Effector memory CD8-positive, alpha-beta T cell (primary cell): Measurements from ENCODE around the gene NTRK3.
"Not testable (repeated sequence)": the region's sequence is repeated elsewhere in the genome, so short reads cannot be mapped to it uniquely, and the experiment has no call there.

Source experiments
- ATAC-seq: fragments of 150-1000 bp; cut with Tn5 transposase; replicated peaks from 2 replicates; pipeline ENCODE4 v1.10.0; 2021; ENCODE audit warnings: mild to moderate bottlenecking, moderate library complexity
- DNase-seq, 3 experiments: peaks; one replicate each; pipeline ENCODE4 v3.0.0; 2021
- H3K27ac Mint-ChIP-seq, 2 donors: one replicate each; pipeline ENCODE4 v1.8.0; 2022; ENCODE audit warnings: mild to moderate bottlenecking in 2 of 2, mixed read lengths in 2 of 2, moderate library complexity in 2 of 2
- H3K27me3 Mint-ChIP-seq, 2 donors: one replicate each; pipeline ENCODE4 v1.8.0; 2022; ENCODE audit warnings: mixed read lengths in 2 of 2
- H3K36me3 Mint-ChIP-seq: one replicate; pipeline ENCODE4 v1.8.0; 2022; ENCODE audit warnings: mild to moderate bottlenecking, moderate library complexity, mixed read lengths; ENCODE audit not compliant: insufficient read depth
- H3K4me1 Mint-ChIP-seq, 2 donors: one replicate each; pipeline ENCODE4 v1.8.0; 2022; ENCODE audit warnings: low read depth in 2 of 2, mixed read lengths in 2 of 2
- H3K4me3 Mint-ChIP-seq, 2 donors: one replicate each; pipeline ENCODE4 v1.8.0; 2022; ENCODE audit warnings: mild to moderate bottlenecking in 2 of 2, mixed read lengths in 2 of 2, moderate library complexity in 2 of 2
- H3K9me3 Mint-ChIP-seq, 2 donors: one replicate each; pipeline ENCODE4 v1.8.0; 2022; ENCODE audit warnings: mixed read lengths in 2 of 2

NTRK3 gene

DNA sequence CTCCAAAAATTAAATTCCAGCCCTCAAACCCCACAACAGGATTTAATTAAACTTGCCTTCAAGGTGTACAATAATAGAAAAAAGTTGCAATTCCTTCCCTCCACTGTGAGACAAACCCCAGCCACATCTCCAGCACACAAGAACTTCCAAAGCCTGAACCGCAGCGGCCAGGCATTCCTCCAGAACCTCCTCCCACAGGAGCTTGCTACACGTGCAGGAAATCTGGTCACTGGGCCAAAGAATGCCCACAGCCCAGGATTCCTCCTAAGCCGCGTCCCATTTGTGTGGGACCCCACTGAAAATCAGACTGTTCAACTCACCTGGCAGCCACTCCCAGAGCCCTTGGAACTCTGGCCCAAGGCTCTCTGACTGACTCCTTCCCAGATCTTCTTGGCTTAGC is 423.2 kb downstream of the NTRK3 start:
- not testable (repeated sequence) for H3K9me3 Mint-ChIP-seq, DNase-seq, H3K4me1 Mint-ChIP-seq, H3K36me3 Mint-ChIP-seq, H3K4me3 Mint-ChIP-seq, ATAC-seq, H3K27ac Mint-ChIP-seq
- peaks cover 31 to 33% of the 10 kb centered on the region in 2 donors for H3K27me3 Mint-ChIP-seq

- no peak for ATAC-seq
- Mint-ChIP-seq H3K27me3 (peaks cover 29 to 34% of the 10 kb centered on the region in 2 donors), H3K27ac (no peak overlapping the region), H3K9me3 (peaks cover 0 to under 1% of the 10 kb centered on the region in 2 donors), H3K4me1 (no peaks in the 10 kb centered on the region), H3K4me3 (no peak overlapping the region), H3K36me3 (no peaks in the 10 kb centered on the region)
- DNase-seq, result no peak
Measured at GRCh38 chr15:87829332-87830050, 427.0 kb downstream of the NTRK3 start.

GRCh38 chr15:87828608-87829007 is 427.9 kb downstream of the NTRK3 start:
- H3K9me3 Mint-ChIP-seq, result no peaks in the 10 kb centered on the region
- no peak for DNase-seq
- no peaks in the 10 kb centered on the region for H3K36me3 Mint-ChIP-seq
- ATAC-seq, result no peak
- H3K4me3 Mint-ChIP-seq, result no peak overlapping the region
- no peak overlapping the region for H3K27ac Mint-ChIP-seq
- H3K27me3 Mint-ChIP-seq, result peaks cover 20 to 30% of the 10 kb centered on the region in 2 donors
- H3K4me1 Mint-ChIP-seq, result no peaks in the 10 kb centered on the region

DNA sequence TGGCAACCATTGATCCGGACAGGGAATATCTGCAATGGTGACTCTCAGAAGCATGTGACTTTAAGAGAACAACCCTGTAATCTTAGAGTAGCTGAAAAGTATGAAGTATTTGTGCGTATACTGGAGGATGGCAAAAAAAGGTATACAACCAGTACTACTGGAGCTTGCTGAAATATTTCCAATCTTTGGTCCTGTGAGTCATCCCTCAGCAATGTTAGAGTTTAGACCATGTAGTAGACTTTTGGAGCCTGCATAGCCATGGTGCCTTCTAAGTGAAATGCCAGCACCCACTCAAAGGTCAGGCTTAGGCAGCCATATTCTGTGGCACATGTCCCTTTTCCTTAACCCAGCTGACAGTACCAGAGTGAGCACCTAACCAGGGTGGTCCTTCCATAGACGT is 429.4 kb downstream of the NTRK3 start:
- no peak for DNase-seq
- no peak for ATAC-seq
- H3K27me3 Mint-ChIP-seq, result peaks cover 6 to 24% of the 10 kb centered on the region in 2 donors
- H3K36me3 Mint-ChIP-seq, result no peaks in the 10 kb centered on the region
- H3K4me3 Mint-ChIP-seq, result no peak overlapping the region
- H3K9me3 Mint-ChIP-seq, result no peaks in the 10 kb centered on the region
- H3K27ac Mint-ChIP-seq, result no peak overlapping the region
- no peaks in the 10 kb centered on the region for H3K4me1 Mint-ChIP-seq

DNA sequence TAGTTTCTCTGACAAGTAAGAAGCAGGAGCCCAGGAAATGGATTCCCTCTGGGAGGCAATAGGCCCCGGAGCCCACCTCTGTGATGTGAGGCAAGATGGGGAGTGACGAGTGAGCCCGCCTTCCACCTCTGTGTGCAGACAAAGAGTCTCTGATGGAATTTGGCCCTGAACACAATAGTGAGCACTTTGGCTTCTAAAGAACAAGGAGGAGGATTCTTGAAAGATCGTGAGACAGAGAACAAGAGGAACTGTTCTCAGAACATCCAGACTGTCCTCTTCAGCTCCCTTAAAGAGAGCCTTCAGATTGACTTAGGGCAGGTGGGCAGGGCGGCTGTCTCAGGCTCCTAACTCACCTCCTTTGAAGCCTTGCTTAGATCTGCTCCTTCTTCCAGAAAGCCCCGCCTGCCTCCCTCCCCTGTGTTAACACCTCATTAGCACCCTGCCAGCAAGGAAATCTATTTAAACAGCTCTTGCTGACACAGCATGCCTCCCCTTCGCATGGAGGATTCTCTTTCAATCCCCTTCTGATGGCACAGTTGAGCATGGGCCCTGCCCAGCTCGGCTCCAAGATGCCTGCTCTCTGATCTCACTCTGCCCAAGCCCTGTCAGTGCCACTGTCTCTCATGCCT is 430.3 kb downstream of the NTRK3 start:
- H3K27me3 Mint-ChIP-seq, result peaks cover 0 to 18% of the 10 kb centered on the region in 2 donors

GRCh38 chr15:87818756-87819155 is 437.8 kb downstream of the NTRK3 start:
- DNase-seq, result no peak
- Mint-ChIP-seq H3K36me3 (no peaks in the 10 kb centered on the region), H3K4me3 (no peak overlapping the region), H3K27me3 (peaks cover 6 to 9% of the 10 kb centered on the region in 2 donors), H3K9me3 (peaks cover 2 to 8% of the 10 kb centered on the region in 2 donors), H3K4me1 (no peaks in the 10 kb centered on the region), H3K27ac (no peak overlapping the region)
- ATAC-seq, result no peak

More for the DNA sequence above, 430.3 kb downstream of the NTRK3 start:
- no peak overlapping the region for H3K27ac Mint-ChIP-seq
- ATAC-seq, result no peak
- no peak overlapping the region for H3K4me3 Mint-ChIP-seq
- no peaks in the 10 kb centered on the region for H3K4me1 Mint-ChIP-seq
- no peaks in the 10 kb centered on the region for H3K9me3 Mint-ChIP-seq
- DNase-seq, result no peak
- H3K36me3 Mint-ChIP-seq, result no peaks in the 10 kb centered on the region

GRCh38 chr15:87817553-87817952 is 439.0 kb downstream of the NTRK3 start:
- ATAC-seq (no peak), DNase-seq (no peak)
- peaks cover 2 to 8% of the 10 kb centered on the region in 2 donors for H3K9me3 Mint-ChIP-seq
- no peak overlapping the region for H3K4me3 Mint-ChIP-seq
- H3K36me3 Mint-ChIP-seq, result no peaks in the 10 kb centered on the region
- peaks cover 0 to 6% of the 10 kb centered on the region in 2 donors for H3K27me3 Mint-ChIP-seq
- no peaks in the 10 kb centered on the region for H3K4me1 Mint-ChIP-seq
- no peak overlapping the region for H3K27ac Mint-ChIP-seq

DNA sequence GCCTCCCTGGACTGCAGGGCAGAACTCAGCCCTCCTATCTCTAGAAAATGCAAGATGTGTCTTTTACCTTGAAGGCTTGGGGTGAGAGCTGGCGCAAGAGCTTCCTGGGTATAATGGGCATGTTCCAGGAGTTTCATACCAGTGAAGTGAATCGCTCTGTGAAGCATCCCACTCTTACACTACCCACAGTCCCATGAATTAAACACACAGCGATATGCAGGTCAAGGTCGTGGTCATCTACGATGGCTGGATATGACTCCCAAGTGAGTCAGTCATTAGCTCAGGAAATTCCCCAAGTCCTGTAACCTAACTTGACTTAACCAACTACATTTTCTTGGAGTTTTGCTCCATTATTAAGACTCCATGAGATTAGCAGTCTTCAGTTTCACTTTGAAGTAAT is 439.7 kb downstream of the NTRK3 start:
- DNase-seq, result no peak
- Mint-ChIP-seq H3K27me3 (peaks cover 0 to 6% of the 10 kb centered on the region in 2 donors), H3K4me3 (no peak overlapping the region), H3K27ac (no peak overlapping the region), H3K36me3 (no peaks in the 10 kb centered on the region), H3K9me3 (peaks cover 2 to 8% of the 10 kb centered on the region in 2 donors), H3K4me1 (no peaks in the 10 kb centered on the region)
- no peak for ATAC-seq

GRCh38 chr15:87816016-87816415 is 440.5 kb downstream of the NTRK3 start:
- H3K27me3 Mint-ChIP-seq, result peaks cover 0 to 6% of the 10 kb centered on the region in 2 donors
- H3K4me1 Mint-ChIP-seq, result no peaks in the 10 kb centered on the region
- DNase-seq (no peak), ATAC-seq (no peak)
- no peak overlapping the region for H3K4me3 Mint-ChIP-seq
- no peak overlapping the region for H3K27ac Mint-ChIP-seq
- H3K9me3 Mint-ChIP-seq, result peaks cover 2 to 8% of the 10 kb centered on the region in 2 donors
- no peaks in the 10 kb centered on the region for H3K36me3 Mint-ChIP-seq
